ENCODE measurements around the gene FNDC1.

DNA sequence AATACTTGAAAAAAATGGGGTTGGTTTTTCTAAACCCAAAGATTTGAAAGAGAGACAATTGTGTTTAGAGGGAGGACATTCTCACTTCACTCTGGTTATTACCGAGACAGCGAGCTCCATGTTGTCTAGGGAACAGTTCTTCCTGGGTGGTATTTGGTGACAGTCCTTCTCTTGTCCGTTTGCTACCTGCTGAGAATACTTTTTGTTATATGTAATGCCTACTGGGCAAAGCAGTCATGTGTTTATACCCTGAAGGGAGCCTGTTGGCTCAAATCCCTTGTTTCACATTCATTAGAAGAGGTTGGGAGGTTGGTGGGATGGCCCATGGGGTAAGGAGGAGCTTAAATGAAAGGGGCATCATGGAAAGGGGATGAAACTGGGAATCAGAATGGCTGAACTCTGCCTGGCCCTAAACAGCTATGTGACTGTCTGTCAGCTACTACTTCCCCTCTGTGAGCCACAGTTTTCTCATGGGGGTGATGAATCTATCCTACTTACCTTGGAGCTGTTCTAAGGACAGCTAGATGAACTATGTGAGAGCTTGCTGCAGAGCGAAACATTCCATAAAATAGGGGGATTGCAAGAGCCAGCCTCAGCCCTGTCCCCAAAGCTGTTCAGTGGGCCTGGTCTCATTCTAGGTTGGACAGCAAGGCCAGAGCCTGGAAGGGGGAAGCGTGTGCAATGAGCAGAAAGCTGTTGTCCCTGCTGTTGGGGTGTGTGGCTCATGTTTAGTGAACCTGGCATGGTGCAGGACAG lies 43.5 kb downstream of the FNDC1 start:
- TF ChIP-seq, protein P1, sequence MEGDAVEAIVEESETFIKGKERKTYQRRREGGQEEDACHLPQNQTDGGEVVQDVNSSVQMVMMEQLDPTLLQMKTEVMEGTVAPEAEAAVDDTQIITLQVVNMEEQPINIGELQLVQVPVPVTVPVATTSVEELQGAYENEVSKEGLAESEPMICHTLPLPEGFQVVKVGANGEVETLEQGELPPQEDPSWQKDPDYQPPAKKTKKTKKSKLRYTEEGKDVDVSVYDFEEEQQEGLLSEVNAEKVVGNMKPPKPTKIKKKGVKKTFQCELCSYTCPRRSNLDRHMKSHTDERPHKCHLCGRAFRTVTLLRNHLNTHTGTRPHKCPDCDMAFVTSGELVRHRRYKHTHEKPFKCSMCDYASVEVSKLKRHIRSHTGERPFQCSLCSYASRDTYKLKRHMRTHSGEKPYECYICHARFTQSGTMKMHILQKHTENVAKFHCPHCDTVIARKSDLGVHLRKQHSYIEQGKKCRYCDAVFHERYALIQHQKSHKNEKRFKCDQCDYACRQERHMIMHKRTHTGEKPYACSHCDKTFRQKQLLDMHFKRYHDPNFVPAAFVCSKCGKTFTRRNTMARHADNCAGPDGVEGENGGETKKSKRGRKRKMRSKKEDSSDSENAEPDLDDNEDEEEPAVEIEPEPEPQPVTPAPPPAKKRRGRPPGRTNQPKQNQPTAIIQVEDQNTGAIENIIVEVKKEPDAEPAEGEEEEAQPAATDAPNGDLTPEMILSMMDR (IDR thresholded peaks at IDR 0.05; ENCODE audit: insufficient read depth, low read depth, low read length): no peak
- TF ChIP-seq EZH2 (IDR thresholded peaks at IDR 0.05; ENCODE audit: insufficient read depth, low read length): no peak
